Omental fat pad (tissue), 4 donors: ENCODE data around the gene HNF4A. TPM values are rescaled to one million over a fixed set of nuclear protein-coding genes. Genes with fewer than 3 reads are reported as not detected.
A peak's percentile ranks its signal among the peaks of the same experiment; 100 is the strongest.

Experiments used
- ATAC-seq: fragments of 150-250 bp; one replicate; pipeline ENCODE4 v1.9.1; 2016; ENCODE audit warnings: mild to moderate bottlenecking, moderate library complexity; ENCODE audit not compliant: low FRiP score
- DNase-seq: peaks from one replicate; pipeline ENCODE4 v3.0.0-alpha.2; 2019; ENCODE audit warnings: low spot score
- total RNA-seq, 4 donors: library from RNA; depleted of rRNA; stranded (reverse); fragments of >200 nt; gene quantifications; one replicate each; pipeline ENCODE4 v1.1.0, GENCODE V29; 2016
- TF ChIP-seq, protein P1 (sequence below), 3 donors: fragments of 450-650 bp; IDR thresholded peaks; one replicate each; pipeline ENCODE4 v1.5.1; 2016 to 2017; ENCODE audit warnings: antibody characterized with exemption in 3 of 3, mild to moderate bottlenecking in 3 of 3, moderate library complexity in 2 of 3

The HNF4A gene
- total RNA-seq, 4 donors from 2014 or later = not detected

DNA sequence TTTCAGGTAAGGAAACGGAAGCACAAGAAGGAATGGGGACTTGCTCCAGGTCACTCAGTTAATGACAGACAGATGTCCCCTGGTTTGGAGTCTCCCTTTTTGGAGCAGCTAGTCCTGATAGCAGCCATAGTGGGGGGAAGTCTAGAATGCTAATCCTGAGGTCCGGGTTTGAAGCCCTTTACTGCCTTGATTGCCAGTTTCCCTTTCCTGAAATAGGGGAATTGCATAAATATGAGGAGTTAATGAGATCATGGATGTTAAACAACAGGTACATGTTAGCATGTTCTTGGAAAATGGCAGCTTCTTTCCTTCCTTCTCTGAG, 119.8 kb downstream of the HNF4A start:
- no peak for ATAC-seq
- DNase-seq = no peak
- TF ChIP-seq, protein P1, sequence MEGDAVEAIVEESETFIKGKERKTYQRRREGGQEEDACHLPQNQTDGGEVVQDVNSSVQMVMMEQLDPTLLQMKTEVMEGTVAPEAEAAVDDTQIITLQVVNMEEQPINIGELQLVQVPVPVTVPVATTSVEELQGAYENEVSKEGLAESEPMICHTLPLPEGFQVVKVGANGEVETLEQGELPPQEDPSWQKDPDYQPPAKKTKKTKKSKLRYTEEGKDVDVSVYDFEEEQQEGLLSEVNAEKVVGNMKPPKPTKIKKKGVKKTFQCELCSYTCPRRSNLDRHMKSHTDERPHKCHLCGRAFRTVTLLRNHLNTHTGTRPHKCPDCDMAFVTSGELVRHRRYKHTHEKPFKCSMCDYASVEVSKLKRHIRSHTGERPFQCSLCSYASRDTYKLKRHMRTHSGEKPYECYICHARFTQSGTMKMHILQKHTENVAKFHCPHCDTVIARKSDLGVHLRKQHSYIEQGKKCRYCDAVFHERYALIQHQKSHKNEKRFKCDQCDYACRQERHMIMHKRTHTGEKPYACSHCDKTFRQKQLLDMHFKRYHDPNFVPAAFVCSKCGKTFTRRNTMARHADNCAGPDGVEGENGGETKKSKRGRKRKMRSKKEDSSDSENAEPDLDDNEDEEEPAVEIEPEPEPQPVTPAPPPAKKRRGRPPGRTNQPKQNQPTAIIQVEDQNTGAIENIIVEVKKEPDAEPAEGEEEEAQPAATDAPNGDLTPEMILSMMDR (IDR thresholded peaks at IDR 0.05) = no peak

DNA sequence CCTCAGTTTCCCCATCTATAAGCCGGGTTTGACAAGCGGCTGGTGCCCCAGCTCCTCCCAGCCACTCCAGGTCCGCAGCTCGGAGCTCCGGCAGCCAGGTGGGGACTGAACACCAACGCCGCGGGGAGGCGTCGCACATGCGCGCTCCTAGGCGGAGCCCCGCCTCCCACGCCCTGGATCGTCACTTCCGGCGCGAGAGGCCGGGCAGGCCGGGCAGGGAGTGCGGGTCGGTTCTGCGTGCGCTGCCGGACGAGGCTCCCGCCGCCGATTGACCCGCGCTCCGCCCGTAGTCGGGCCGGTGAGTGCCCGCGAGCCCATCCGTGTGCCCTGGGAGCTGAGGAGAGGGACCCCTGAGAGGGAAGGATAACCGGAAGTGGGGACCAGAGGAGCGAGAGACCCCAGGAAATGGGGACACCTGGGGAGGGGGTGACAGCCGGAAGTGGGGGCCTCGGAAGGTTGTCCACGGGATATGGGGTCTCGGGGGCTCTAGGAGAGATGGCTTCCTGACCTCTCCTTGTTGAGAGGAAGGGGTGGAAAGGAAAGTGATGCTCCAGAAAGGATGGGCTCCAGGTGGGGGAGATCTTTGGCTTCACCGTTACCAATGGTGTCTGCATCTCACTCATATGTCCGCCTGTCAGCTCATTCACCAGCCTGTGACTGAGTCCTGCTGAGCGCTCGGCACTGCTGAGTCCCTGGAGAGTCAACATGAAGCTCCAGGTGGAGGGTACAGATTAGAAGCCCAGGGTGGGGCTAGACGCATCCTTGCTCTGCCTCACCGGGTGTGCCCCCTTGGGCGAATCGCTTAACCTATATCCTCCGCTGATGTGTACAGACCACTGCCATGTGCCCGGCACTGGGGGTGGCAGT, 120.4 kb downstream of the HNF4A start, which contains the start of gene TTPAL:
TTPAL (plus strand) TSS at position 181 of the 867 bp plus-strand sequence. CDS start 4,126 bp downstream, outside the sequence.
- peak; percentile 91 for ATAC-seq

DNA sequence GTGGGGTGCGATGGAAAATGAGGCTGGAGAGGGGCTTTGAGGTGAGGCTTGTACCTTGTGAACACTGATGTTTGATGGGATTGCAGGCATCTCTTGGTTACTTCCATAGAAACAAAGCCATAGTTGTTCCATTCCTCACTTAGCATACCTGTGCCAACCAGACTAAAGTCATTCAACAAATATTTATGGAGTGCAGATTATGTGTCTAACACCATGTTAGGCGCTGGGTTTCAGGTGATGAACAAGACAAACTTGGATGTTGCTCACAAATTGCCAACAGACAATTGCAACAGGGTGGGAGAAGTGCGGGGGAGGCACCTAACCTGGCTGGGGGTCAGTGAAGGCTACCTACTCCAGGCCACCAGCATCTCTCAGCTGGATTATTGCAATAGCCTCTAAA, 121.7 kb downstream of the HNF4A start:
- no peak for DNase-seq
- TF ChIP-seq, protein P1 (IDR thresholded peaks at IDR 0.05) = no peak
- ATAC-seq = no peak

More for the DNA sequence above, 120.4 kb downstream of the HNF4A start, which contains the start of gene TTPAL:
- TF ChIP-seq, protein P1 (IDR thresholded peaks at IDR 0.05) = no peak
- DNase-seq = peak; percentile 69

DNA sequence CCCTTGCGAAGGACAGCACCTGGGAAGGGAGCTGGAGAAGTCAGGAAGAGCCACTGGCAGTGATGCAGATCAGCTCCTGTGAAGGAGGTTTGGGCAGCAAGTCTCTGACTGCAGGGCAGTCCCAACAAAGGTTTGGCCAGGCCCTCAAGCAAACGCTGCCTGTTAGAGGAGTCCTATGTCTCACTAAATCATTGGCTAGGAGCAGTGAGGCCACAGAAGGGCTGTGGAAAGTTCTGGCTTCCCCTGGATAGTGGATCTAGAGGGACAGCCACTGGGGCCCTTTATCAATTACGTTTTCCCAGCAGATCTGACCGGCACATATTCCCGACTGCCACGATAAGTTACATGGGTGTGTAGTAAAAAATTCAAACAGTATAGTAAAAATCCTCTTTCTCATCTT, 122.7 kb downstream of the HNF4A start:
- DNase-seq (no peak), ATAC-seq (no peak)
- TF ChIP-seq, protein P1 (IDR thresholded peaks at IDR 0.05) = no peak

DNA sequence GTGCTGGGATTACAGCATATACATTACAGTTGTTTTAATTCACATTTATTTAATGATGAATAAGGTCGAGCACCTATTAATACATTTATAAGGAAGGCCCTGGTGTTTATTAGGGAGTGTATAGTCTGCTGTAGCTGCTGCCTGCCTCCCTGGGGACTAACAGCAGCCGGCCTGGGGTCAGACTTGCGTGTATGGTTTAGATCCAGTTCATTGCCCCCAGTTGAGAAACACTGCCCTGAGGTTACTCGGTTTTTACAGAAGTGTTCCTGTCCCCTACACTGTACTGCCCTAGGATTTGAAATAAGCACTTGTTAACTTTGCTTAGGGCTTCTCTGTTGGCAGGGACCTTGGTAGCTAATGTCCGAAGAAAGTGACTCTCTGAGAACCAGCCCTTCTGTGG, 124.1 kb downstream of the HNF4A start:
- TF ChIP-seq, protein P1 (IDR thresholded peaks at IDR 0.05) = no peak
- DNase-seq = no peak
- no peak for ATAC-seq

DNA sequence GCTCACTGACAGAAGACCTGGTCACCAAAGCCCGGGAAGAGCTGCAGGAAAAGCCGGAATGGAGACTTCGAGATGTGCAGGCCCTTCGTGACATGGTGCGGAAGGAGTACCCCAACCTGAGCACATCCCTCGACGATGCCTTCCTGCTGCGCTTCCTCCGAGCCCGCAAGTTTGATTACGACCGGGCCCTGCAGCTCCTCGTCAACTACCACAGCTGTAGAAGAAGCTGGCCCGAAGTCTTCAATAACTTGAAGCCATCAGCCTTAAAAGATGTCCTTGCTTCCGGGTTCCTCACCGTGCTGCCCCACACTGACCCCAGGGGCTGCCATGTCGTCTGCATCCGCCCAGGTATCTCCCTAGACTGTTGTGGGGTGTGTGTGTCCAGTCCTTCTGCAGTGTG, 124.6 kb downstream of the HNF4A start:
- ATAC-seq (no peak), DNase-seq (no peak)
- TF ChIP-seq, protein P1 (IDR thresholded peaks at IDR 0.05) = no peak
